Femur (tissue), 1 donor: ENCODE measurements around the gene PPM1F.
"Not testable (repeated sequence)": the region's sequence is repeated elsewhere in the genome, so short reads cannot be mapped to it uniquely, and the experiment has no call there.

Source experiments
- DNase-seq: peaks from one replicate; pipeline ENCODE4 v3.0.0-alpha.2; 2017

PPM1F gene

GRCh38 chr22:21887841-21888240, 64.8 kb downstream of the PPM1F start:
- no peak for DNase-seq

- DNase-seq, result not testable (repeated sequence)
Observed at GRCh38 chr22:21883930-21884329, 68.7 kb downstream of the PPM1F start.

- not testable (repeated sequence) for DNase-seq
Observed at GRCh38 chr22:21882754-21883333, 69.8 kb downstream of the PPM1F start.

GRCh38 chr22:21881841-21882753, 70.6 kb downstream of the PPM1F start:
- DNase-seq, result no peak

- no peak for DNase-seq
Observed at GRCh38 chr22:21876486-21877176, 76.0 kb downstream of the PPM1F start.

GRCh38 chr22:21874953-21875352, 77.7 kb downstream of the PPM1F start:
- not testable (repeated sequence) for DNase-seq

GRCh38 chr22:21873619-21874018, 79.0 kb downstream of the PPM1F start:
- no peak for DNase-seq

GRCh38 chr22:21872741-21873140, 79.9 kb downstream of the PPM1F start:
- DNase-seq, result not testable (repeated sequence)
